Activated T-helper 9 cell treated with anti-CD3 and anti-CD28 coated beads, Interleukin-2, amount 50 U/mL, for 16 hours (primary cell): ENCODE measurements around the gene KBTBD3.
"Not testable (repeated sequence)": the region's sequence is repeated elsewhere in the genome, so short reads cannot be mapped to it uniquely, and the experiment has no call there.

Experiments used
- DNase-seq: peaks from one replicate; pipeline ENCODE4 v3.0.0-alpha.2; 2020; ENCODE audit warnings: low read depth

KBTBD3 gene

GRCh38 chr11:106061954-106062949 lies 14.9 kb downstream of the KBTBD3 start:
- DNase-seq: no peak

DNA sequence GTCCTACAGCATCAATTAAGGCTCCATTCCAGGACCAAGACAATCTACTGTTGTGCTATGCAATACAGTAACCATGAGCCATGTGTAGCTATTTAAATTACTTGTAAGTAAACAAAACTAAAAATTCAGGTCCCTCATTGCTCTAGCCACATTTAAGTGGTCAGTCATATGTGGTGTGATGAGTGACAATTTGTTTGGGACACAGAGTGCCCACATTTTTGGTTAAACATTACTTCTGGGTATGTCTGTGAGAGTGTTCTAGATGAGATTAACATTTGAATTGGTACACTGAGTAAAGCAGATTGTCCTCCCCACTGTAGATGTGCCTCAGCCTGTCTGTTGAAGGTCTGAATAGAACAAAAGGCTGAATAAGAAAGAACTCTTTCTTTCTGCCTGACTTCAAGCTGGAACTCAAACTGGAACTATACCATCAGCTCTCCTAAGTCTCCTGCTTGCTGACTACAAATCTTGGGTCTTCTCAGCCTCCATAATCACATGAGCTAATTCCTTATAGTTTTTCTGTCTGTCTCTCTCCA lies 15.8 kb downstream of the KBTBD3 start:
- no peak for DNase-seq

- no peak for DNase-seq
Observed at GRCh38 chr11:106059617-106060016, 17.5 kb downstream of the KBTBD3 start.

DNA sequence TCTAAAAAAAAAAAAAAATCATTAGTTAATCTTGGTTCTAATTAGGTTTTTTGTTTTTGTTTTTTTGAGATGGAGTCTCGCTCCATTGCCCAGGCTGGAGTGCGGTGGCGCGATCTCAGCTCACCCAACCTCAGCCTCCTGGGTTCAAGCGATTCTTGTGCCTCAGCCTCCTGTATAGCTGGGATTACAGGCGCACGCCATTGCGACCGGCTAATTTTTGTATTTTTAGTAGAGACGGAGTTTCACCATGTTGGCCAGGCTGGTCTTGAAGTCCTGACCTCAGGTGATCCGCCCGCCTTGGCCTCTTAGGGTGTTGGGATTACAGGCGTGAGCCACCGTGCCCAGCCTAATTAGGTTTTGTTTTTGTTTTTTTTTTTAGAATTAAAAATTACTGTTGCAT lies 18.8 kb downstream of the KBTBD3 start:
- DNase-seq: not testable (repeated sequence)

DNA sequence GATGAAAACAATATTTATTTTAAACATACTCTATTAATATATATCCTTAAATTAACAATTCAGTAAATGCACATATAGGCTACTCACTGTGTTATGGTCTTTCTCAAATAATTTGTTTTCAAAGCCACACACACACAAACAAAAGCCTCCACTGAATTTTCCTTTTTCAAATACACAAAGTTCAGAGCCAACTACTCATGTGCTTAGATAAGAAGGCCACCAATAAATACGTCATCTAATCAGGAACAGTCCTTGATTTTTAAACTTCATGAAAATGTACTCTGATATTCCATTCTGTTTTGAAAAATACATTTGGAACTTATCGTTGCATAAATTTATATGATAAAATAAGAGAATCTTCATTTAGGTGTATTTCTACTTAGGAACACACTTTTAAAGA lies 26.0 kb downstream of the KBTBD3 start:
- no peak for DNase-seq

GRCh38 chr11:106049727-106050476 lies 27.2 kb downstream of the KBTBD3 start:
- no peak for DNase-seq

- DNase-seq: no peak
Observed at GRCh38 chr11:106047631-106048030, 29.5 kb downstream of the KBTBD3 start.

DNA sequence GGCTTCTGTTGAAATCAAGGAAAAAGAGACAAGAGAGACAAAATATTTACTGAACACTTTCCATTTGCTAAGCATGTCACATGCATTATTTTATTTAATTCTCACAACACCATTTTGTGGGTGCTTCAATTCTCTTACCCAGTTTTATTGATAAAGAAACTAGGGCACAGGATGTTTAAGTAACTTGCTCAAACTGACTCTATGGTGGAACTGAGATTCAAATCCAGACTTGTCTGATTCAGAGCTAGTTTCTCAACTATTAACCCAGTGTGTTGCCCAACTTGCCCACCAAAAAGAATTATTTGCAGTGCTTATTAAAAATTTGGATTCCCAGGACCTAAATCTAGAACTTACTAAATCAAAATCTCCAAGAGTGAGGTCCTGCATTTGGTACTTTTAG lies 33.6 kb downstream of the KBTBD3 start:
- no peak for DNase-seq

GRCh38 chr11:106032861-106033260 lies 44.3 kb downstream of the KBTBD3 start:
- DNase-seq: no peak

DNA sequence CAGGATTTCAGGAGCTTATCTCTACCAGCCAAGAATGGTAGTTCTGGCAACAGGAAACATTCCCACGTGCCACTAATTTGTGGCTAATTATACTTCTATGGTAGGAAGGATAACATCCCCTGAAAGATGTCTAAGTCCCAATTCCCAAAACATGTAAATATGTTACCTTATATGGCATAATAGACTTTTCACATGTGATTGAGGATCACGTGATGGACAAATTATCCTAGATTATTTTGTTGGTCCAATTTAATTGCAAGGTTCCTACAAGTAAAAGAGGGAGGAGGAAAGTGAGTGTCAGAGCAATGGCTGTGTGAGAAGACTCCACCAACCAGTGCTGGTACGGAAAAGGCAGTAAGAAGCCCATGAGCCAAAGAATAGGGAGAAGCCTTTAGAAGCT lies 45.2 kb downstream of the KBTBD3 start:
- DNase-seq: no peak

DNA sequence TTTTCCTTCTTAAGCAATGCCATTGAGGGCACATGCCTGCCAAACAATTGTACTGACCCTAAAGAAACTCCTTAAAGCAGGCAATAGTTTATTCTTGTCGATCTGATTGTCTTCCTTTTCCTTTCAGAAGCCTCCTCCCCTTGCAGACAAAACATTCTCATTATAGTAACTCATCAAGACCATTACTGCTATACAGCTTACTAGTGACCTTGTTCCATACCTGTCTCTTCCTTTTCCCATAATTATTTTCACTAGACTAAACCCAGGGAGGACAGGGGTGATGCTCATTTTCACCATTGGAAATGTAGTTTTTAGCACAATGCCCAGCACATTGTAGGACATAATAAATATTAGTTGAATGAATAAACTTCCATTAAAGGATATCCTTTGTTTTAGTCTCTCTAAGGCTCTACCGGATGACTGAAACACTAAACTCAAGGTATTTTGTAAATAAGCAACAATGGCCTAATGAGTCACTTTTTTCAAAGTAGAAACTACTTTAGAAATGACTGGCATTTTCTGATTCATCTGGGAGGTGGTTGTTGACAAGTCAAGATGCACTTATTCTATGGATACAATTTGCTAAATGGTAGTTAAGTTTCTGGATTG lies 45.8 kb downstream of the KBTBD3 start:
- no peak for DNase-seq

- no peak for DNase-seq
Observed at GRCh38 chr11:106030609-106031008, 46.5 kb downstream of the KBTBD3 start.

DNA sequence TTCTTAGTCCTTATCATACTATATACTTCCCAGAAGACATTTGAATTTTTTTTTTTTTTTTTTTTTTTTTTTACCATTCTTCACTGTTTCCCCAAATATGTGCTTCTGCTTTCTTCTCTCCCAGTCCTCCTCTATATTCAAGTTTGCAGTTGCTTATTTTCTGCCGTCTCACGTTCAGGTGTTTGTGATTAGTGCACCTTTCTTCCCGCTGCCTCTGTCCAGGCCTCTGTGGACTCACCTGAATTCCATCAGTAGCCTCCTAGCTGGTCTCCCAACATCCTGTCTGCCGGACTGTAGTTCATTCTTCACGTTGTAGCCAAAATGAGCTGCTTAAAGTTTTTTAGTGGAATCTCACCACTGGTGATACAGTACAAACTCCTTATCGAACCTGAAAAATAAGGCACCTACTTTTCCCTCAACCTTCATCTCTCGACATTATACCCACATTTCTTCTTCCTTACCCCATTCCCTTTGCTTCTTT lies 54.3 kb downstream of the KBTBD3 start:
- DNase-seq: no peak

DNA sequence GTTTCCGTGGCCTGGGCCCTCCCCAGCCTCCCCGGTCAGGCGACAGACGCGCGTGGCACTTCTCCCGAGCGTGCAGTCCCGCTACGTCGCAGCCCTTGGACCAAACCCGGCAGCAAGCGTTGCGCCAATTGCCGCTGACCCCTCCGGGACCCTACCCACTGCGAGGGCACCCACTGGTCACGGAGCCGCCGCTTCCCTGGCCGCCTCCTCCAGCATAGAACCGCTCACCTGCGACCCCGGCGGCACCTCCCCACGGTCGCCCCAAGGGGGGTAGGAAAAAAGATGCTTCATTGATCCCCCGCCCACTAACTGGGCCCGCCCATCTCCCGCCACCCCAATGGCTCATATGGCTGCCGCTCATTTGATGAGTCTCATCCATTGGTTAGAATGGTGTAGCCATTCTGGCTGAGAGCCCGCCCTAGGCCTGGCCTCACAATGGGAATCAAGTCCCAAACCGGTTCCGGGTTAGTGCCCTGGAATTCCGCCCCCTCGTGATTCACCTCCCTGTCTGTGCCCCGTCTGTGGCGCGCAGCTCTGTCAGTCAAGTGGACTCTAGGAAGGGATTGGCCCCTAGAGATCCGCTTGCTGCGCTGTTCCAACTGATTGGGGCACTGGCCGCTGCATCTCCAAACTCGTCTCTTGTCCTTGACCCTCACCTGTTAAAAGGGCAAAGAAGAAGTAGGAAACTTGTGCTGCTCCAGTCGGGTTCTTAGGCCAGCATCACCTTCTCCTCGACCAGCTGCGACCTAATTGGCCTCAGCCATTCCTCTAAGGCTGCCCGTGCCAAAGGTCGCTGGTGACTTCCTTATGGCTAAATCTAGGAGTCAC lies 55.0 kb downstream of the KBTBD3 start, which contains the start of gene MSANTD4:
Gene MSANTD4, minus strand, starts transcription at position 274 of the 828 bp plus-strand sequence. CDS start 11,323 bp downstream, outside the sequence.
- peak; percentile 94 for DNase-seq

DNA sequence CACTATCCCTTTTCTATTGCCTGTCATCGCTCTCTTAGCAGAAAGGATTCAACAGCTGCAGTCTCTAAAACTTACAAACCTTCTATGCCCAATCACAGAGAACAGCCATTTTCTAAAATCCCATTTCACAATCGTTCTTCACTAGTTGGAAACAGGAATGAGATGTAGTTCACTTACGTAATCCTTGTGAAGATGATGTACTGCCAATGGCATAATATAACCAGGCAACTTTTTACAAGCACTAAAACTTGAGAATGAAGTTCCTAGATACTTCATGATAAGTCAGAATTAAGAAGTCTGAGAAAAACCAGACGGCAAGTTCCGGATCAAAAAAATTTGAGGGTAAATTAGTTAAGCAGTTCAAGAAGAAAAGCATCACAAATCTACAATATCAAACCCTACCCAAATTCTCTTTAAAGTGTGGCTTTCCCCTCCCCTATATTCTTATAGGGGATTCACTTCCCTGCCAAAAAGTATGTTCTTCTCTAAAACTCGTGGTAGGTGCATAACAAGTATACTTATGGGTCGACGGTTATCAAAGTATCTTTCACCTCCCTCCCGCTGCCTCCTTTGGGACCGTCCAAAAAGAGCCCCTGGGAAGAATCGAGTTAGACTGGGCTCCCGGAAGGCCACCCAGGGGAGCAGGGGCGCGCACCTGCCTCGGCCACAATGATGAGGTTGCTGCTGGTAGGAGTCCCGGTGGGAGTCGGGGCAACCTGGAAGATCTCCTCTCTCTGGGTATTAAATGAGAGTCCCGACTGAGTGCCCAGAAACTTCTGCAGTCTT lies 55.8 kb downstream of the KBTBD3 start:
- DNase-seq: no peak

GRCh38 chr11:106017093-106017492 lies 60.1 kb downstream of the KBTBD3 start:
- no peak for DNase-seq

GRCh38 chr11:106015066-106015465 lies 62.1 kb downstream of the KBTBD3 start:
- no peak for DNase-seq

DNA sequence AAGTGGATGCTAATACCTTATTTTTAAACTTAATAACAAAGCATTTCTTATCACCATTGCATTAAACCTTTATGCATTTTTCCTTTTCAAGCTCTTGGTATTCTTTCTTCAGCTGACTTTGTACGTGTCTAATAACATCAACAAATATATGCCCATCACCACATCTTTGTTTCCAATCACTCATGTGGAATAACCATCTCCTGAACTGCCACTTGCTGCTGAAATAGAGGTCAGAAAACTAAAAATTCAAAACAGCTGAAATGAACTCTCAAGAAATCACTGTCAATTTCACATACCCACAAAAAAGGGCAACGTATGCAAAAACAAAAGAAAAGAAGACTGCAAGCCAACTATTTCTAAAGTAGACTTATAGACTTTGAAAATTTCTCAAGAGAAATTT lies 62.5 kb downstream of the KBTBD3 start:
- DNase-seq: no peak

- DNase-seq: no peak
Observed at GRCh38 chr11:106014035-106014434, 63.1 kb downstream of the KBTBD3 start.

- no peak for DNase-seq
Observed at GRCh38 chr11:106012744-106013143, 64.4 kb downstream of the KBTBD3 start.
